Activated CD8-positive, alpha-beta T cell treated with anti-CD3 and anti-CD28 coated beads for 36 hours (primary cell): ENCODE measurements around the gene KIAA0930. TPM values are rescaled to one million over a fixed set of nuclear protein-coding genes. Genes with fewer than 3 reads are reported as not detected.
A peak's percentile ranks its signal among the peaks of the same experiment; 100 is the strongest.

Experiments used
- ATAC-seq: fragments of 200-7000 bp; cut with Tn5 transposase; one replicate; pipeline ENCODE4 v1.10.0; 2021; ENCODE audit warnings: mild to moderate bottlenecking, moderate library complexity
- CTCF ChIA-PET: fragments of 350-600 bp; sonication (Branson Sonifier 250); formaldehyde crosslinking; loops from one replicate; lab custom pipeline; 2021; ENCODE audit warnings: antibody characterized with exemption; lab: Charles Lee
- POLR2A ChIA-PET: fragments of 350-600 bp; sonication (Branson Sonifier 250); formaldehyde crosslinking; loops from one replicate; lab custom pipeline; 2021; ENCODE audit warnings: antibody characterized with exemption; lab: Charles Lee
- DNase-seq: peaks from one replicate; pipeline ENCODE4 v3.0.0-alpha.2; 2020
- H3K27ac Mint-ChIP-seq: one replicate; pipeline ENCODE4 v1.8.0; 2021; ENCODE audit warnings: mild to moderate bottlenecking, mixed read lengths
- H3K27me3 Mint-ChIP-seq: one replicate; pipeline ENCODE4 v1.8.0; 2021; ENCODE audit warnings: mixed read lengths
- H3K36me3 Mint-ChIP-seq: one replicate; pipeline ENCODE4 v1.8.0; 2021; ENCODE audit warnings: low read depth, mixed read lengths
- H3K4me1 Mint-ChIP-seq: one replicate; pipeline ENCODE4 v1.8.0; 2021; ENCODE audit warnings: low read depth, mixed read lengths
- H3K4me3 Mint-ChIP-seq: one replicate; pipeline ENCODE4 v1.8.0; 2021; ENCODE audit warnings: mild to moderate bottlenecking, moderate library complexity, mixed read lengths
- H3K9me3 Mint-ChIP-seq: one replicate; pipeline ENCODE4 v1.8.0; 2021; ENCODE audit warnings: mixed read lengths
- intact Hi-C: fragments of 100-400 bp; cut with micrococcal nuclease; formaldehyde crosslinking; loops from one replicate; pipeline ENCODE4 v1.10.0; 2022
- total RNA-seq, 2 experiments: library from RNA; stranded (reverse); gene quantifications; one replicate each; pipeline ENCODE4 v1.2.3, GENCODE V29; 2021
- TF ChIP-seq, protein P1 (sequence below): fragments of 200-600 bp; IDR thresholded peaks from one replicate; pipeline ENCODE4 v1.8.0; 2022; ENCODE audit warnings: antibody characterized with exemption, mild to moderate bottlenecking

Gene KIAA0930
- total RNA-seq, 2 experiments from 2014 or later, result 38.4 to 40.4 TPM

DNA sequence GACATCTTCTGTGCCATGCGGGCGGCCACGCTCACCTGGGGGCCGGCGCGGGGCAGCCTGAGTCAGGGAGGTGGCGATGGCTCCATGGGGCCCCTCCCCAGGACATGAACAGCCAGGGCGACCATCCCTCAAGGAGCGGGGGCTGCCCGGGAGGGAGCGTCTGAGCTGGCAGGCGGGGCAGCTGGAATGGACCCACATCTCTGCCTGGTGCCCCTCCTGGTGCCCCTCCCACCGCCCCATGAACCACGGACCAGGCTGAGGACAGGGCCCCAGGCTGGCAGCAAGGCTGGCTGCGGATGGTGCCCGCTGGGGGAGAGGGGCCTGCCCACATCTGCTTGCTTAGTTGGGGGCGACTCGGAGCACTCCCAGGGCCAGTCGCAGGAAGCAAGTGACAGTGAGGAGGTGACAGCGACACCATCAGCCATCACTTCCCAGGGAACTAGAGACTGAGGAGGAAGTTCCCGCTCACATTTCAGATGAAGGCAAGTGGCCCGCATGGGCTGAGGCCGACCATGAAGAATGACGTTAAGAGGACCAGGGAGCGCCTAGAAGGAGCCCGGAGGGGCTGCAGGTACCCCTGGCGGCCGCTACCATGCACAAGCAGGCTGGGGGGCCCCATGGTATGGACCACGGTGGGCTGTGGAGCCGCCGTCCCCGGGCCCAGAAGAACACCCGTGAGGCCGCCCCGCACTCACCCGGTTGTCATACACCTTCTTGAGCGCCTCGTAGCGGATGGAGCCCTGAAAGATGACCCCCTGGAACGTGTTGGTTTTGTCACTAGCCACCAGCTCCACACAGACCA is 37.3 kb downstream of the KIAA0930 start:
- Mint-ChIP-seq H3K36me3 (peaks cover 11% of the 10 kb centered on the region), H3K4me1 (no peaks in the 10 kb centered on the region), H3K27ac (no peak overlapping the region), H3K27me3 (no peaks in the 10 kb centered on the region), H3K4me3 (no peak overlapping the region), H3K9me3 (no peaks in the 10 kb centered on the region)
- ATAC-seq, result no peak
- intact Hi-C loops, result no loop called here
- DNase-seq, result no peak
- TF ChIP-seq, protein P1, sequence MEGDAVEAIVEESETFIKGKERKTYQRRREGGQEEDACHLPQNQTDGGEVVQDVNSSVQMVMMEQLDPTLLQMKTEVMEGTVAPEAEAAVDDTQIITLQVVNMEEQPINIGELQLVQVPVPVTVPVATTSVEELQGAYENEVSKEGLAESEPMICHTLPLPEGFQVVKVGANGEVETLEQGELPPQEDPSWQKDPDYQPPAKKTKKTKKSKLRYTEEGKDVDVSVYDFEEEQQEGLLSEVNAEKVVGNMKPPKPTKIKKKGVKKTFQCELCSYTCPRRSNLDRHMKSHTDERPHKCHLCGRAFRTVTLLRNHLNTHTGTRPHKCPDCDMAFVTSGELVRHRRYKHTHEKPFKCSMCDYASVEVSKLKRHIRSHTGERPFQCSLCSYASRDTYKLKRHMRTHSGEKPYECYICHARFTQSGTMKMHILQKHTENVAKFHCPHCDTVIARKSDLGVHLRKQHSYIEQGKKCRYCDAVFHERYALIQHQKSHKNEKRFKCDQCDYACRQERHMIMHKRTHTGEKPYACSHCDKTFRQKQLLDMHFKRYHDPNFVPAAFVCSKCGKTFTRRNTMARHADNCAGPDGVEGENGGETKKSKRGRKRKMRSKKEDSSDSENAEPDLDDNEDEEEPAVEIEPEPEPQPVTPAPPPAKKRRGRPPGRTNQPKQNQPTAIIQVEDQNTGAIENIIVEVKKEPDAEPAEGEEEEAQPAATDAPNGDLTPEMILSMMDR, result no peak
- POLR2A ChIA-PET, result no interaction called here
- CTCF ChIA-PET, result no interaction called here

DNA sequence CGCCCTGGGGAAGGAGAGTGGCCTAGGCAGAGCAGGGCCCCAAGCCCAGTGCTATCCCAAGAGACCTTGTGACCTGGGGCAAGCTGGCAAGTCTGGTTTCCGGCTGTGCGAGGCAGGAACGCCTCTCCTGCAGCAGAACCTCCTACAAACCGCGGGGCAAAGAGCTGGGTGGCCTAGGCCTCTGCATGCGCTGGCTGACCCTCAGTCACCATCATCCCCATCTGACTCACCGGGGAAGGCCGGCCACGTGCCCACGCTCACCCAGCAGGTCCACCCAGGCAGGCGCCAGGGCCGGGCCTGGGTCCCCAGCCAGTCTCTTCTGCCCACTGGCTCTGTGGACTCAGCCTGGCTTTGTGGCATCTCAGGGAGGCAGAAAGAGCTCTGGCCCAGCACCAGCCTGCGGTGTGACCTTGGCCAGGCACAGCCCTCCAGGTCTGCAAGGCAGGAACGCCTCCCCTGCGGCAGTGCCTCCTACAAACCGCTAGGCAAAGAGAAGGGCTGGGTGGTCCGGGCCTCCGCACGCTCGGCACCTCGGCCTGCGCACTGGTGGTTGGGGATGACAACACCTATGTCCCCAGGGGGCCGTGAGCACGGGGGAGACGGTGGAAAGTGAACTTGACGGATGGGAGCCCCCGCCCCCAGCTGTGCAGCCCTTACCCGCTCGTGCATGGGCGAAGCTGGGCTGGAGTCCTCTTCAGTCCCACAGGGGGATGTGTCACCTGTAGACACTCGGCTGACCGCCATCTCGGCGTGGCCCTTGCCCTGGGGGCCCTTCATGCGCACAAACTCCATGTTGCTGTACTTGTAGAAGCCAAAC is 38.2 kb downstream of the KIAA0930 start:
- ChIA-PET POLR2A (no interaction called here), CTCF (no interaction called here)
- Mint-ChIP-seq H3K4me3 (no peak overlapping the region), H3K4me1 (no peaks in the 10 kb centered on the region), H3K9me3 (no peaks in the 10 kb centered on the region), H3K36me3 (peaks cover 11% of the 10 kb centered on the region), H3K27ac (no peak overlapping the region), H3K27me3 (no peaks in the 10 kb centered on the region)
- TF ChIP-seq, protein P1, result no peak
- ATAC-seq (no peak), DNase-seq (no peak)
- intact Hi-C loops, result no loop called here

- DNase-seq (no peak), ATAC-seq (no peak)
- no peak overlapping the region for H3K4me3 Mint-ChIP-seq
- H3K36me3 Mint-ChIP-seq, result peaks cover 11% of the 10 kb centered on the region
- no peaks in the 10 kb centered on the region for H3K4me1 Mint-ChIP-seq
- H3K9me3 Mint-ChIP-seq, result no peaks in the 10 kb centered on the region
- intact Hi-C loops, result no loop called here
- no peak overlapping the region for H3K27ac Mint-ChIP-seq
- CTCF ChIA-PET, result no interaction called here
- TF ChIP-seq, protein P1, result no peak
- POLR2A ChIA-PET, result no interaction called here
- H3K27me3 Mint-ChIP-seq, result no peaks in the 10 kb centered on the region
Measured at GRCh38 chr22:45201678-45202332, 38.9 kb downstream of the KIAA0930 start.

DNA sequence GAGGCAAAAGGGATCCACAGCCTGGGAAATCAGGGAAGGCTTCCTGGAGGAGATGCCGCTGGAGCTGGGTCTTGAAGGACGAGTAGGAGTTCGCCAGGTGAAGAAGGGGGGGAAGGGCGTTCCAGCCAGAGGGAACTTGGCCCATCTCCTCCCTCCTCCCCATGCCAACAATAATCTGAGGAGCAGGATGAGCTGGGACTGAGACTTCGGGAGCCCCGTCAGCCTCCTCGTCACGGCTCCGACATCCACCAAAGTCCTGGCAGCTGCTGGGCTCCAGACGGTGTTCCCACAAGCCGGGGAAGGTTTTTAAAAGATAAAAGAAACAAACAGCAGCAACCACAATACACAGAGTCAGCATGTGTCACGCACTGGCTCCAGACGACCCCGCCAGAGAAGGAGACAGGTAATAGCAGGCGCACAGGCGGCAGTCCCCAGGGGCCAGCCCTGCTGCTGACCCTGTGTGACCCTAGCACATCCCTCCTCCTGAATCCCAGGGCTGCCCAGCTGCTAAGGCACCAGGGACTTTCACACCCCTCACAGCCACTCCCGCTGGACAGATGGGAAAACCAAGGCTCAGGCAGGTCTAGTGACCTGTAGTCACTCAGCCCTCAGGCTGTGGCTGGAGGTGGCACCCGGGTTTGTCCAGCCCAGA is 39.7 kb downstream of the KIAA0930 start:
- Mint-ChIP-seq H3K4me1 (no peaks in the 10 kb centered on the region), H3K9me3 (no peaks in the 10 kb centered on the region), H3K36me3 (peaks cover 11% of the 10 kb centered on the region), H3K4me3 (no peak overlapping the region), H3K27ac (peak overlapping the region; percentile 25), H3K27me3 (no peaks in the 10 kb centered on the region)
- DNase-seq (no peak), ATAC-seq (no peak)
- intact Hi-C loops, result no loop called here
- POLR2A ChIA-PET, result no interaction called here
- TF ChIP-seq, protein P1, result no peak
- CTCF ChIA-PET, result no interaction called here
